Neutrophil (primary cell): ENCODE results near the gene CPA4.

Experiments used
- H3K27ac ChIP-seq: fragments of 200-600 bp; sonication (generic); 2 replicates; pipeline ENCODE4 v1.5.1; 2016; ENCODE audit warnings: mild to moderate bottlenecking, moderate library complexity
- H3K27me3 ChIP-seq: fragments of 200-600 bp; sonication (generic); 2 replicates; pipeline ENCODE4 v1.6.0; 2016; ENCODE audit warnings: mild to moderate bottlenecking
- H3K36me3 ChIP-seq: fragments of 200-600 bp; sonication (generic); 2 replicates; pipeline ENCODE4 v1.5.1; 2017
- H3K4me1 ChIP-seq, 2 experiments: fragments of 200-600 bp in 1 of 2; sonication (generic) in 1 of 2; 1 replicate in 1 of 2; 2 replicates in 1 of 2; pipeline versions ENCODE4 v1.5.1 to v1.6.1; 2013 to 2016; ENCODE audit warnings: low read depth in 1 of 2, low read length in 1 of 2, mild to moderate bottlenecking in 1 of 2, moderate library complexity in 1 of 2; ENCODE audit not compliant: control insufficient read depth in 1 of 2, insufficient read depth in 1 of 2
- H3K4me3 ChIP-seq, 2 experiments: fragments of 200-600 bp in 1 of 2; sonication (generic) in 1 of 2; 1 replicate in 1 of 2; 2 replicates in 1 of 2; pipeline ENCODE4 v1.5.1; 2013 to 2016; ENCODE audit warnings: low read depth in 1 of 2, low read length in 1 of 2, mild to moderate bottlenecking in 1 of 2, moderate library complexity in 1 of 2
- H3K9me3 ChIP-seq: fragments of 200-600 bp; sonication (generic); 2 replicates; pipeline ENCODE4 v1.5.1; 2016
- CTCF ChIP-seq: fragments of 200-600 bp; sonication (generic); IDR thresholded peaks from 2 replicates; pipeline ENCODE4 v1.5.1; 2016; ENCODE audit warnings: antibody characterized with exemption

Gene CPA4

GRCh38 chr7:130361681-130362080 is 68.7 kb downstream of the CPA4 start:
- no peaks in the 10 kb centered on the region for H3K9me3 ChIP-seq
- no peak overlapping the region for H3K4me3 ChIP-seq
- no peaks in the 10 kb centered on the region for H3K36me3 ChIP-seq
- no peak for TF ChIP-seq CTCF
- no peak overlapping the region for H3K27ac ChIP-seq
- no peaks in the 10 kb centered on the region for H3K4me1 ChIP-seq
- H3K27me3 ChIP-seq: no peaks in the 10 kb centered on the region

GRCh38 chr7:130362251-130362816 is 69.4 kb downstream of the CPA4 start:
- no peaks in the 10 kb centered on the region for H3K4me1 ChIP-seq
- H3K27me3 ChIP-seq: no peaks in the 10 kb centered on the region
- no peaks in the 10 kb centered on the region for H3K9me3 ChIP-seq
- H3K4me3 ChIP-seq: no peak overlapping the region
- no peak for TF ChIP-seq CTCF
- no peak overlapping the region for H3K27ac ChIP-seq
- H3K36me3 ChIP-seq: no peaks in the 10 kb centered on the region

GRCh38 chr7:130363026-130363847 is 70.3 kb downstream of the CPA4 start:
- Histone ChIP-seq H3K27ac (no peak overlapping the region), H3K36me3 (no peaks in the 10 kb centered on the region), H3K4me3 (no peak overlapping the region), H3K27me3 (no peaks in the 10 kb centered on the region), H3K9me3 (no peaks in the 10 kb centered on the region), H3K4me1 (no peaks in the 10 kb centered on the region)
- TF ChIP-seq CTCF: no peak

DNA sequence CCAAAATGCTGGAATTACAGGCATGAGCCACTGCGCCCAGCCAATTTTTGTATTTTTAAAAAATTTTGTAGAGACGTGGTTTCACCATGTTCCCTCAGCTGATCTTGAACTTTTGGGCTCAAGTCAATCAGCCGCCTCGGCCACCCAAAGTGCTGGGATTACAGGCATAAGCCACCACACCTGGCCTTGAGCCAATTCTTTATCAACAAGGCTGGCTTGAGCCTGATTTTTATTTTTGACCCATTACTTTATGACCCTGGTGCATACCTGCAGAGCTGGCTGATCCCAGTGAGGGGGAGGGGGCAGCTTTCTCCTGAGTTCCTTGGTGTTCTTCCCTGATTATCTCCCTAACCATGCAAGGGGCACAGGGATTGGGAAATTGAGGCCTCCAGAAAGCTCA is 71.5 kb downstream of the CPA4 start:
- no peak overlapping the region for H3K27ac ChIP-seq
- no peaks in the 10 kb centered on the region for H3K36me3 ChIP-seq
- H3K4me3 ChIP-seq: no peak overlapping the region
- H3K9me3 ChIP-seq: no peaks in the 10 kb centered on the region
- no peak for TF ChIP-seq CTCF
- H3K27me3 ChIP-seq: no peaks in the 10 kb centered on the region
- peaks cover 0 to 3% of the 10 kb centered on the region in 2 experiments for H3K4me1 ChIP-seq

- no peaks in the 10 kb centered on the region for H3K9me3 ChIP-seq
- no peak overlapping the region for H3K27ac ChIP-seq
- H3K4me3 ChIP-seq: no peak overlapping the region
- TF ChIP-seq CTCF: no peak
- H3K36me3 ChIP-seq: no peaks in the 10 kb centered on the region
- H3K4me1 ChIP-seq: peaks cover 0 to 4% of the 10 kb centered on the region in 2 experiments
- no peaks in the 10 kb centered on the region for H3K27me3 ChIP-seq
Observed at GRCh38 chr7:130365088-130365487, 72.1 kb downstream of the CPA4 start.
